HG03342 (cell line): ENCODE results near the gene CREBBP.

Experiments
- ATAC-seq: cut with Tn5 transposase; IDR thresholded peaks from one replicate; pipeline ENCODE4 v1.9.1; 2021; ENCODE audit warnings: mild to moderate bottlenecking, moderate library complexity; ENCODE audit not compliant: unreplicated experiment

The CREBBP gene

GRCh38 chr16:3798838-3799237 lies 81.7 kb downstream of the CREBBP start:
- ATAC-seq = no peak

GRCh38 chr16:3797904-3798811 lies 82.4 kb downstream of the CREBBP start:
- ATAC-seq = peak; percentile 66

GRCh38 chr16:3797473-3797872 lies 83.0 kb downstream of the CREBBP start:
- no peak for ATAC-seq

GRCh38 chr16:3793161-3793576 lies 87.3 kb downstream of the CREBBP start:
- no peak for ATAC-seq

DNA sequence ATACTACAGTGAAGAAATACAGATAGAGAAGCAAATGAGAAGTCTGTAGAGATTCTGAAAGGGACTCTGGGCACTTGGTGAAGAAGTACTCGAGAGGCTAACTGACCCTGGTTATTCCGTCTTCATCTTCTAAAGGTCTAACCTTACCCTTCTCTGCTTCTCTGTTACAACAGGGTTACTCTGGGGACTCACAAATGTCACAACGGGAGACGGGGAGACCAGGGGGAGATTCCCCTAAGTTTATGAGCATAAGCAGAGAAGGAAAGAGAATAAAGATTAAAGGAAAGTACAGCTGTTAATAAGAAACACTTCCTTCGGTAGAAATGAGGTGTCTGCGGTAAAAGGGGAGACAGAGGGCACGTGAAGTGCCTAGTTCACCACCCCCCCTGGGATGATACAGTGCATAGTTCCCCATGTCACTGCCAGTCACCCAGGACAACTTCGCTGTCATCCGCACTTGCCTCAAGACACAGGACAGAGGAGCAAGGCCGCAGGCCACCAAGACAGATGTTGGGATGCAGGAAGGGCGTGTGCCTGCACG lies 88.0 kb downstream of the CREBBP start:
- ATAC-seq = no peak

GRCh38 chr16:3791701-3792100 lies 88.8 kb downstream of the CREBBP start:
- no peak for ATAC-seq

DNA sequence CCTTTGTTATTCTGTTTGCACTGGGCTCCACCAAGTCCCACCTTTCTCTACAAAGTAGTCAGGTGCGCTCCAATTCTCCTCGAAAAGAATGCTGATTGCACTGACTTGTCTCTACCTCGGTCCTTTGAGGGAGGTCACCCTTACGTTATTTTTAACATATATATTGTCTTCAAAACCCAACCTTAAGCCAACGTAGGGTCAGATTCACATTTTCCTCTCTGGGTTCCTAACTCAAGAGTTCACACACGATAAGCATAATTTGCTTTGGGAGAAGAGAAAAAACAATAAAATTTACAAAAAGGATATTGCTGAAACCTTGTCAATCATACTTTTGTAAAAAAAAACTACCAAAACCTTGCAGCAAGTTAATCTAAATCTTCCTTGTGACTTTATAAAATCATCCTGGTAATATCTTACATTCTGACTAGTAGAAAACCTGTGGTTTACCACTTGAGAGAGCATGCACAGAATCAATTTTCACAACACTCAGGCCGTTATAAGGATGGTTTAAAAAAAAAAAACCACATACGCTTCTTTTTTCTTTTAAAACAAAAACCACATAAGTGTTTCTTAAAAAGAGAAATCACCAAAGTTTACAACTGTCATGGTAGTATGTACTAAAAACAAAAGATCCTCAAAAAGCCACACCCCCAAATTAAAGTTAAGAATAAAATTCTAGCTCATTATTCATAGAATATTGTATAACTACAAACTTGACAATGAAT lies 91.0 kb downstream of the CREBBP start:
- no peak for ATAC-seq

DNA sequence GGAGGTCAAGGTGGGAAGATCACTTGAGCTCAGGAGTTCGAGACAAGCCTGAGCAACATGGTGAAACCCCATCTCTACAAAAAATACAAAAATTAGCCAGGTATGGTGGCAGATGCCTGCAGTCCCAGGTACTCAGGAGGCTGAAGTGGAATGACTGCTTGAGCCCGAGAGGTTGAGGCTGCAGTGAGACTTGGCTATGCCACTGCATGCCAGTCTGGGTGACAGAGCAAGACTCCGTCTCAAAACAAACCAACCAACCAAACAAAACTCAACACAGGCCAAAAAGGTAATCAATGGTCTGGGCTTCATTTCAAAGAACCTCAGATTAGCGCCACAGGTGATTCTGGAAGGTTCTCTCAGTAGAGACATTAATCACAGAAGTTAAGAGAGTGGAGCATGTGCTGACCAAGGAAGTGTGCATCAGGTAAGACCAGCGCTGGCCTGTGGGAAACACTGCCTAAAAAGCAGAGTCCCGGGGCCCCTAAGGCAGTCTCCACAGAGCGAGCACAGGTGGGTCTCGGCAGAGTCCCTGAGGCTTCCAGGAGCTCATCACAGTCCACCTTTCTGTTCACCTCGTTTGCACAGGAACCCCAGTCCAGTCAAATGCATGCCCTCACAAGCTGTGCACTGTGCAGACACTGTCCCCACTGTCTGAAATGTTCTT lies 91.7 kb downstream of the CREBBP start:
- ATAC-seq = no peak

DNA sequence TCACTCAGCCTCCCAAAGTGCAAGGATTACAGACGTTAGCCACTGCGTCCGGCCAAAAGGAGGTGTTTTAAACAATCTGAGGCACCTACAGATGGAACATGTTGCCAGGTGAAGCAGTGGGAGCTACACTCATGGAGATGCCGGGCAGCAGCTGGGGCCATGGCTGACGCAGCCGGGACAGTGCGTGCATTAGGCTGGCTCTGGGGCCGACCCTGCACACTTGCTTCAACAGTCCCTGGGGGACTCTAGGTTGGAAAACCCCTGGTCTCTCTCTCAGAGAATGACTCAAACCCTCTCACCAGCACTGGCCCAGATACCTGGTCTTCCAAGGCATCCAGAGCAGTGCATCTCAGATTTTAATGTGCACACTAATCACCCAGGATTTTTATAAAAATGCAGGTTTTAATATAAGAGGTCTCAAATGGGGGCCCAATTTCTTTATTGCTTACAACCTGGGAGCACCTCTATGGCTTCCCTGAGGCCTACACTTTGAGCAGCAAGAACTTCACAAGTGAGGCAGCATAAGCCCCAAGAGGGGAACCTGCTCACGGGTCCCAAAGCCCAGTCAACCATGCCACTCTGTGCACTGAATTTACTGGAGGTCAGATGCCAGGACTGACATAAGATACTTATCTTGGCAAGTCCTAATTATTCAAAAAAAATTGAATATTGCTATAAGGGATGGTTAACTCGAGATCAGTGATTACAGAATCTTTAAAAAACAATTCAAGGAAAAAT lies 92.4 kb downstream of the CREBBP start:
- peak; percentile 66 for ATAC-seq

DNA sequence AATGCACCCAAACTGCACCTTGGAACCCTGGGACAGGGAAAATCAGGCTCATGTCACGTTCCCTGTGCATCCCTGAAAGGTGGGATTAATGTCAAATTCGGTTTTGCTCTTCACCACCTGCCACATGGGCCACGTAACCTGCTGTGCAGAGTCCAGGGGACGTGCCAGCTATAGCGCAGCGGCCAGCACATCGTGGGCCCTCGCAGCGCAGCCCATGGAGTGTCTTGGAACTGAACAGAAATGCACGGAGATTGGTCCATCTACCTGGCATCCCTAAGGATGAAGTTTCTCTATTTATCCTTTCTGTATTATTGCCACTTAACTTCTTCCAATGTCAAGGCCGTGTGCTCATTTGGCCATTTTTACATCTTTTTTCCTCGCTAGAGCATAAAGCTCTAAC lies 95.1 kb downstream of the CREBBP start:
- no peak for ATAC-seq

DNA sequence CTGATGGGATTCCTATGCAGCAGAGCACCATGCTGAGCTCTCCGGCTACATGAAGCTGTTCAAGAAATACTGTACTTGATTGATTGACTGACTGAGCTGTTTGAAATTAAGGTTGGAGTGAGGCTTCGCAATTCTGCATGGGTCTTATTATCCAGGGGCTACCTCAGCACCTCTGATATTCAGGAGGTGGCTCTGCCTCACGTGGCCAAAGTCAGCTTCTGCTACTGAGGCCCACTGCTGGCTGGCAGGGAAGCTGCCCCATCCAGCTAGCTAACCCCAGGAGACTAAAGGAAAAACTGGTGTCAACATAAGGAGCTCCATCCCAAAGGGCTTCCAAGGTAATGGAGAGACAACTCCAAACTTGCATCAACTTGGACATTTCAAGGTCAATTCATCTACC lies 97.0 kb downstream of the CREBBP start:
- ATAC-seq = no peak

DNA sequence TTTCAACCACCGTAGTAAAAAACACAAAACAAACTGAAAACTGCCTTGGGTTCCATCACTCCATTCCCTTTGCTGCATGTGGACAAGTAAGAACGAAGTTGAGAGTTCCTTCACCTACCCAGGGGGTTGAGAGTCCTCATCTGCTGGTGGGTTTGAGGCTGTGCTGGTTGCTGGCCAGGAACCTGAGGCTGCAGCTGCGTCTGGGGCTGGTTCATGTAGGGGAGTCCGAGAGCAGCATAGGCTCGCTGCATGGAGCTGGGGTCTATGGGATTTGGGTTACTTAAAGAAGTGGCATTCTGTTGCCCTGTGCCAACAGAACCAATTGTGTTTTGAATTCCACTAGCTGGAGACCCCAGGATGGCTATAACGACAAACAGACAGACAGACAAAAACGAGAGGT lies 97.9 kb downstream of the CREBBP start:
- ATAC-seq = no peak

GRCh38 chr16:3781421-3781820 lies 99.1 kb downstream of the CREBBP start:
- no peak for ATAC-seq

DNA sequence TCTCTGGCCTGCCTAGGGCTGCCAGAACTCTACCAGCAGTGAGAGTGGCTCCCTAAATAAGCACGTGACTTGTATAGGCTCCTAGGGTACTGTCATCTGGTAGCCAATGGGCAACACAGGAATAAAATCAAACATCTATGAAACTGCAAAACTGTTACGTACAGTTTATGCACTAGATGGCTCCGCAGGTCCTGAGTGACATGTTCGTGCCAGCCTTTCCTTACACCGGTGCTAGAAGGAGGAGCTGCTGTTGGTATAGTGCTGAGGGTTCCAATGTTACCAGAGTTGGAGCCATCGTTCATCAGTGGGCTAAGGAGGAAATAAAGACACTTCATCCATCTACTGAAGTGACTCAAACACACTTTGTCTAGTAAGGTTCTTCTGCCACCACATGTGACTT lies 99.9 kb downstream of the CREBBP start:
- no peak for ATAC-seq

DNA sequence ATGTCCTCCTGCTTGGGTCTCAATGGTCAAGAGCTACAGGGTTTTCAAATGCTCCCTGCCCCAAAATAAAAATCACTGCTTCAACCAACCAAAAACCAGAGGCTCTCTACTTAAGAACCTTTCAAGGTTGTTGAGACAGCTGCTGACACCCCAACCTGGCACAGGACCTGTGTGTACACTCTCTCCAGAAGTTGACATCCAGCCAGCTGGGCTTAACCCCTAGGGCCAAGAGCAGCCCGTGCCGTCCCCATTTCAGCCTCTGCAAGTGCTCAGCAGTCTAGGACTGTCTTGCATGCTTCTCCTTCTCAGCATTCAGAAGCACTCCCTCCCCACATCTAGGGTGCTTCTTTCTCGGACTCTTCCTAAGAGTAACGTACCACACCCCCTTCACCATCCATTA lies 104.2 kb downstream of the CREBBP start:
- ATAC-seq = no peak

DNA sequence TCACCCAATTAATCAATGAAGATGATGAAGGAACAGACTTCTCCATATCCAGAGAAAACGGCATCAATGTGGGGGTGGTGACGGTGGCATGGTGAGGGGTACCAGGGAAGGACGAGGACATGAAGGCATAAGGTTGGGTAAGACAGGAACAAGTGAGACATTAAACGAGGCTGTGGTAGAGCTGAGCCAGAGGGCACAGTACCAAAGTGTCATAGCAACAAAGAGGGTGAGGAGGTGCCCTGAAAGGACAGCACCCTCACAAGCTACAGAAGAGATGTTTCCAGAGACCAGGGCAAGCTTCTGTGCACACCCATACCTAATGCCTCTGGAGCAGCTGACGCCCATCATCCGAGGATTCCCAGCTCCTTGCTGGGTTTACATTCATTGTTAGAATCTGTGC lies 105.7 kb downstream of the CREBBP start:
- no peak for ATAC-seq

DNA sequence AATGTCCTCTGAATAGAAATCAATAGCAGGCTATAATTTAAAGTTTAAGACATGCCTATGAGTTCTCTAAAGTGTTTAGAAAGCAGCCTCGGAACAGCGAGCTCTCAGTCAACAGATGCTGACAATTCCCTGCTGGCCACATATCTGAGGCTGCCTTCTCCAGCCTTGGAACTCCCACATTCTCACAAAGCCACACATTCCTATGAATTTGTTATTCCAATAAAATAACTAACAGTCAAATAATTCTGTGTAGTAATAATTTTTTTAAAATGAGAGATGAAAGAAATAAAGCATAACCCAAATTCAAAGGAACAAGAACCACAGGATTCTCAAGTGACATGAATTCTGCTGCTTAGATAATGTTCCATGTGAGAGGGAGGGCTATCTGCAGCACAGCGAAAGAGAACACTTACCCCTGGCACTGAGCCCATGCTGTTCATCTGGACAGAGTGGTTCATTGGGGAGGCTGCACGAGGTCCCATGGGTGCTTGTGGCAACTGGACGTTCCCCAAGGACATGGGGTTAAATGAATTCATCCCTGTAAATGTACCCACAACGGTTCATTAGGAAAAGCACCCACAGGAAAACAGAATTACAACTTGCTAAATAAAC lies 106.3 kb downstream of the CREBBP start:
- ATAC-seq = no peak

DNA sequence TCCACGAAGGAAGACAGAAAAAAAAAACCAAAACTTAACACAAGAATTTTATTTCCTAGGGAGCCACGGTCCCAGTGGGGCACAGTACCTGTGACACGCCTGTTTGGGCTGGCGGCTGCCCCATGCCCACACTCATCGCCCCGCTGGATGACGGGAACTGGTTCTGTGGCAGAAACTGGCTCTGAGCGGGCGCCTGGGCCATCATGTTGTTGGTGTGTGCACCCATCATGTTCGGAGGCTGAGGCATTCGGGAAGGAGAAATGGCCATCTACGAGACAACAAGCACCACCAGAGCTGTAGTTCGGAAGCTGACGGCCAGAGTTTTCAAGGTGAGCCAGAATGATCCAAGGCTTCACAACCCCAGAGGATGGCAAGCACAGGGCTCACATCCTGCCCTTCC lies 106.8 kb downstream of the CREBBP start:
- ATAC-seq = no peak

DNA sequence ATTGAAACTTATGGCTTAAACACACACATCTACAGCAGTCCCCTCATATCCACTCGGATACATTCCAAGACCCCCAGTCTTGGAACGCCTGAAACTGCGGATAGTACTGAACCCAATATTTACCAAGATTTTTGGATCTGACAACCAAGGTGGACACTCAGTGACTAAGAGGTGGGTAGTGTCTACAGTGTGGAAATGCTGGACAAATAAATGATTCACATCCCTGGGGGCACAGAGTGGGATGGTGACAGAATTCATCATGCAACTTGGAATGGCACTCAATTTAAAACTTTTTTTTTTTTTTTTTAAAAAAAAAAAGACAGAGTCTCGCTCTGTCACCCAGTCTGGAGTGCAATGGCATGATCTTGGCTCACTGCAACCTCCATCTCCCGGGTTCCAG lies 109.0 kb downstream of the CREBBP start:
- no peak for ATAC-seq

- ATAC-seq = no peak
These were observed 110.0 kb downstream of the CREBBP start for GRCh38 chr16:3770530-3770929.
